Kidney (tissue), 14 donors: ENCODE data around the gene SELPLG. TPM values are rescaled to one million over a fixed set of nuclear protein-coding genes. Genes with fewer than 3 reads are reported as not detected.

Source experiments
- DNase-seq, 5 donors: peaks; one replicate each; pipeline ENCODE4 v3.0.0-alpha.2; 2013 to 2020
- FAIRE-seq: peaks from 2 replicates; lab custom pipeline; 2012; peaks lifted over from hg19 to GRCh38; lab: Jason Lieb, UNC
- H3K27ac ChIP-seq, 2 donors: one replicate each; pipeline ENCODE4 v1.7.0; 2013; ENCODE audit warnings: low read depth in 2 of 2, low read length in 2 of 2, inconsistent platforms in 1 of 2
- H3K27me3 ChIP-seq: one replicate; pipeline ENCODE4 v1.7.1; 2013; ENCODE audit warnings: low read length, inconsistent platforms; ENCODE audit not compliant: control insufficient read depth, insufficient read depth
- H3K36me3 ChIP-seq, 3 donors: one replicate each; pipeline versions ENCODE4 v1.7.0 to v1.7.1; 2013; ENCODE audit warnings: low read length in 3 of 3, control low read depth in 1 of 3, inconsistent platforms in 1 of 3; ENCODE audit not compliant: insufficient read depth in 3 of 3, control insufficient read depth in 2 of 3
- H3K4me1 ChIP-seq, 3 donors: one replicate each; pipeline versions ENCODE4 v1.7.0 to v1.7.1; 2013; ENCODE audit warnings: low read length in 3 of 3, inconsistent platforms in 1 of 3, low read depth in 1 of 3; ENCODE audit not compliant: control insufficient read depth in 2 of 3, insufficient read depth in 2 of 3
- H3K4me3 ChIP-seq, 3 donors: one replicate each; pipeline versions ENCODE4 v1.7.0 to v1.8.1; 2013; ENCODE audit warnings: low read length in 3 of 3, control low read depth in 1 of 3, inconsistent platforms in 1 of 3
- H3K9ac ChIP-seq, 3 donors: one replicate each; pipeline versions ENCODE4 v1.7.0 to v1.7.1; 2013; ENCODE audit warnings: low read length in 3 of 3, control low read depth in 1 of 3, inconsistent platforms in 1 of 3
- H3K9me3 ChIP-seq, 3 donors: one replicate each; pipeline versions ENCODE4 v1.7.0 to v1.7.1; 2013; ENCODE audit warnings: low read length in 3 of 3, control low read depth in 1 of 3, inconsistent platforms in 1 of 3; ENCODE audit not compliant: control insufficient read depth in 2 of 3, insufficient read depth in 1 of 3
- CTCF ChIP-seq: IDR thresholded peaks from 3 replicates; pipeline ENCODE4 v1.5.1; 2012; ENCODE audit warnings: mild to moderate bottlenecking, moderate library complexity, borderline replicate concordance; ENCODE audit not compliant: insufficient read depth; ENCODE audit errors: extremely low read depth
- intact Hi-C: fragments of 100-400 bp; cut with DNase I; formaldehyde crosslinking; loops from one replicate; pipeline ENCODE4 v1.11.1; 2022
- polyA plus RNA-seq: library from polyadenylated mRNA; stranded (reverse); fragments of 350-450 nt; fragmentation: Illumina TruSeq; extraction: RNeasy Lipid Tissue Mini Kit (QIAGEN cat#74804); gene quantifications from one replicate; pipeline ENCODE4 v1.2.3, GENCODE V29; 2014; ENCODE audit warnings: low read depth, low replicate concordance; ENCODE audit not compliant: insufficient read depth
- total RNA-seq: library from RNA; stranded (reverse); fragmentation: NEBNext Ultra II Directional; extraction: Animal tissue kit (Norgen Biotek cat#: 25700); gene quantifications from one replicate; pipeline ENCODE4 v1.2.1, GENCODE V29; 2021
- donor health status: control.
- donor health status: control.
- donor health status: control.
- donor health status: control.
- donor health status: control.
- donor health status: DM: yes; HTN: yes; CAD: no.
- donor health status: Normal renal cell carcinoma (clear cell type).

The SELPLG gene
- total and polyA plus RNA-seq, 2 donors from 2014 or later = 3.7 to 14.3 TPM

GRCh38 chr12:108668063-108668462 is 34.4 kb upstream of the SELPLG start:
- FAIRE-seq = no peak

GRCh38 chr12:108667349-108667748 is 33.7 kb upstream of the SELPLG start:
- no peak overlapping the region for H3K9ac ChIP-seq
- no peaks in the 10 kb centered on the region for H3K27me3 ChIP-seq
- no peaks in the 10 kb centered on the region for H3K36me3 ChIP-seq
- H3K4me1 ChIP-seq = peaks cover 0 to 18% (median 9%) of the 10 kb centered on the region in 3 donors
- no peaks in the 10 kb centered on the region for H3K9me3 ChIP-seq
- FAIRE-seq = no peak
- DNase-seq = peak in 1 of 5 donors; percentile 34
- no peak overlapping the region for H3K27ac ChIP-seq
- intact Hi-C loops = loop anchor here (10.0 kb wide), 1 partner anchor 137 kb away; no protein-coding TSS in a partner anchor
- no peak for TF ChIP-seq CTCF
- H3K4me3 ChIP-seq = no peak overlapping the region

More at GRCh38 chr12:108668063-108668462, 34.4 kb upstream of the SELPLG start:
- Histone ChIP-seq H3K4me1 (peaks cover 0 to 18% (median 9%) of the 10 kb centered on the region in 3 donors), H3K27ac (no peak overlapping the region), H3K9ac (no peak overlapping the region), H3K9me3 (no peaks in the 10 kb centered on the region), H3K4me3 (no peak overlapping the region), H3K36me3 (no peaks in the 10 kb centered on the region), H3K27me3 (no peaks in the 10 kb centered on the region)
- intact Hi-C loops = loop anchor here (10.0 kb wide), 1 partner anchor 137 kb away; no protein-coding TSS in a partner anchor
- TF ChIP-seq CTCF = no peak
- DNase-seq = no peak

- no peak for FAIRE-seq
- H3K27ac ChIP-seq = no peak overlapping the region
- H3K9me3 ChIP-seq = no peaks in the 10 kb centered on the region
- intact Hi-C loops = loop anchor here (10.0 kb wide), 1 partner anchor 138 kb away; no protein-coding TSS in a partner anchor
- H3K36me3 ChIP-seq = no peaks in the 10 kb centered on the region
- H3K4me1 ChIP-seq = peaks cover 0 to 18% (median 9%) of the 10 kb centered on the region in 3 donors
- TF ChIP-seq CTCF = no peak
- peak in 2 of 5 donors; percentile 42 to 63 for DNase-seq
- H3K4me3 ChIP-seq = no peak overlapping the region
- H3K27me3 ChIP-seq = no peaks in the 10 kb centered on the region
- no peak overlapping the region for H3K9ac ChIP-seq
Measured at GRCh38 chr12:108666401-108666881, 32.7 kb upstream of the SELPLG start.
